Measurements from ENCODE around the gene OPTC.
A peak's percentile ranks its signal among the peaks of the same experiment; 100 is the strongest.
"Not testable (repeated sequence)": the region's sequence is repeated elsewhere in the genome, so short reads cannot be mapped to it uniquely, and the experiment has no call there.

The OPTC gene

DNA sequence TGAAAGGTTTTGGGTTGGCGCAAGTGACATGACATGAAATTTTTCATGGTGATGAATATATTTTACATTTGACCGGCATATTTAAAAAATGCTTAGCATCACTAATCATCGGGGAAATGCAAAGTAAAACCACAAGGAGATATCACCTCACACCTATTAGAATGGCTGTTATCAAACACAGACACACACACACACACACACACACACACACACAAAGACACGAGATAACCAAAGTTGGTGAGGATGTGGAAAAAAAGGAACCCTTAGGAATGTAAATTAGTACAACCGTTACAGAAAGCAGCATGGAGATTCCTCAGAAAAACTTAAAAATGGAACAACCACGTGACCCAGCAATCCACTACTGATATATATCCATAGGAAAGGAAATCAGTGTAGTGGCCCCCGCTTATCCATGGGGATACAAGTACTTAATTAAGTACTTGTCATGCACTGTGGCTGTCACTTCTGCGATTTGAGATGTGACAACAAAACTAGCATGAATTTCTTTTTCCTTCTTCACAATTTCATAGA is 34.2 kb upstream of the OPTC start:
- CTCF ChIA-PET = no interaction called here
- Mint-ChIP-seq H3K4me1 (no peaks in the 10 kb centered on the region), H3K4me3 (no peak overlapping the region), H3K27ac (no peak overlapping the region), H3K36me3 (no peaks in the 10 kb centered on the region), H3K27me3 (peaks cover 52% of the 10 kb centered on the region), H3K9me3 (no peaks in the 10 kb centered on the region)
- DNase-seq = no peak

DNA sequence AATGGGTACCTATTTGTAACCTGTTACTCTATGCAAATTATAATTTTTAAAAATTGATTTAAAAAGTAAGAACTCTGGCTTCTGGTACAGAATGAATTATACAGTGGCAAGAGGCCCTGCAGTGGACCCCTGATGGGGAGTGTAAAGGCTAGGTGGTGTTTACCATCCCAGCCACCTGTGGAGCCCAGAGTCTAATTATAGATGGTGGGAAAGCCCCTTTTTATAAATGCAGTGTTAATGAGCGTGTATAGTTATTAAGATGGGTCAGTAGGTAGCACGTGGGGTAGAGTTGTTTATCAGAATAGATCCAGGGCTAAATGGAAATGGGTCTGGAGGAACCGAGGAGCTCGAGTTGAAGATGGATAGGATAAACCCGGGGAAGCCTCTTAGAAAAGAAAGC is 32.2 kb upstream of the OPTC start:
- no peak for DNase-seq
- no peaks in the 10 kb centered on the region for H3K9me3 Mint-ChIP-seq
- no peaks in the 10 kb centered on the region for H3K4me1 Mint-ChIP-seq
- no peaks in the 10 kb centered on the region for H3K36me3 Mint-ChIP-seq
- no peak overlapping the region for H3K27ac Mint-ChIP-seq
- no peak overlapping the region for H3K4me3 Mint-ChIP-seq
- H3K27me3 Mint-ChIP-seq = peaks cover 43% of the 10 kb centered on the region
- CTCF ChIA-PET = interaction anchor here (1.6 kb wide), 1 partner anchor 20 kb away, joined by 3 read pairs; no protein-coding TSS in a partner anchor

DNA sequence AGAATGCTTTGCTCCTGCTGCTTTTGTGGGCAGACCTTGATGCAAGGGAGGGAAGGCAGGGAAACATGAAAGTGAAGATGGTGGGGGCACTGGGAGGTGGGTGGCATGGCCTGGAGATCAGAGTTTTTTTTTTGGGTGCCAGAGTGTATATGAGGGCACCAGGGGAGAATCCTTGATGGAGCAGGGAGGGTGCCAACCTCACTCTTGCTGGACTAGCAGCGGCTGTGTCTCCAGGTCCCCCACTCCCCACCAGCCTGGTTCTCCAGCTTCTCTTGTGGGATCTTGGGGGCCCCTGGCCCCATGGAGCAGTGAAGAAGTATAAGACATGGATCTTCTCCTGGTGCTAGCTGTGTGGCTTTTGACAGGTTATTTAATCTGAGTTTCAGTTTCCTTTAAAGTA is 31.8 kb upstream of the OPTC start:
- no peaks in the 10 kb centered on the region for H3K36me3 Mint-ChIP-seq
- peaks cover 39% of the 10 kb centered on the region for H3K27me3 Mint-ChIP-seq
- CTCF ChIA-PET = interaction anchor here (1.6 kb wide), 1 partner anchor 21 kb away, joined by 3 read pairs; no protein-coding TSS in a partner anchor
- no peak for DNase-seq
- H3K9me3 Mint-ChIP-seq = no peaks in the 10 kb centered on the region
- H3K27ac Mint-ChIP-seq = no peak overlapping the region
- H3K4me1 Mint-ChIP-seq = no peaks in the 10 kb centered on the region
- H3K4me3 Mint-ChIP-seq = no peak overlapping the region

DNA sequence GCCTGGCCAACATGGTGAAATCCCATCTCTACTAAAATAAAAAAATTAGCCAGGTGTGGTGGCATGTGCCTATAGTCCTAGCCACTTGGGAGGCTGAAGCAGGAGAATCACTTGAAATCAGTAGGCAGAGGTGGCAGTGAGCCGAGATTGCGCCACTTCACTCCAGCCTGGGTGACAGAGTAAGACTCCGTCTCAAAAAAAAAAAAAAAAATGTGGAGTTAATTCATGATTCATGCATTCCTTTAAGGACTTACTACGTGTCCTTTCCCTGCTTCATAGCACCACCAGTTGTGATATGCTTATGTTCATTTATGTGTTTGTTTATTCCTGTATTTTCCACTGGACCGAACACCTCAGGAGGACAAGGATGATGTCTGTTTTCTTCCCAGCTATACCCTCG is 31.1 kb upstream of the OPTC start:
- Mint-ChIP-seq H3K27me3 (peaks cover 42% of the 10 kb centered on the region), H3K27ac (no peak overlapping the region), H3K36me3 (no peaks in the 10 kb centered on the region), H3K4me3 (no peak overlapping the region), H3K4me1 (no peaks in the 10 kb centered on the region), H3K9me3 (no peaks in the 10 kb centered on the region)
- DNase-seq = no peak
- CTCF ChIA-PET = no interaction called here

DNA sequence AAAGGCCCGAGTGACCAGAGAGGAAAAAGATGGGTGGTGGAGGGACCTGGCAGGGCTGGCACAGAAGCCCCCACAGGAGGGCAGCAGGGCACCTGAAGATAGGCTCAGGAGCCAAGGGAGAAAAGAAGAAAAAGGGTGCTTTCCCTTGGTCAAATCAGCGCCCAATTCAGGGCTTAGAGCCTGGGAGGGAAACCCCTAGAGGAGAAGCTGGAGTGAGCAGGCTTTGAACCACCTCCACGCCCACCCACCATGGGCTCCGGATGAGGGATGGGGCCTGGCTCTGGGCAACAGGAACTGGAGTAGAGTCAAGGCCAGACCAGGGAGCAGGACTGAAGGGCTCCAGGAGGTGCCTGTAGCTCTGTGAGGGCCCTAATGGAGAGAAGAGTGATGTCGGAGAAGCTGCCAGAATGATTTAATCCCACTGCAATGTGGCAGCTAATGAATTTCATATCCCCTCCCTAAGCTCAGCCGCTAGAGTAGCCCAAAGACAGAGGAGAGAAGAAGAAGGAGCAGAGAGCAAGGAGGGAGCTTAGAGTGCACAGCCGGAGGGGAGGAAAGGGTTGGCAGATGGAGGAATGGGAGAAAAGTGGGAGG is 30.4 kb upstream of the OPTC start:
- H3K4me3 Mint-ChIP-seq = no peak overlapping the region
- CTCF ChIA-PET = interaction anchor here (1.7 to 1.8 kb wide), 2 partner anchors 24 to 197 kb away, joined by 4 to 6 read pairs; no protein-coding TSS in a partner anchor
- no peak overlapping the region for H3K27ac Mint-ChIP-seq
- no peaks in the 10 kb centered on the region for H3K9me3 Mint-ChIP-seq
- H3K4me1 Mint-ChIP-seq = no peaks in the 10 kb centered on the region
- H3K27me3 Mint-ChIP-seq = peaks cover 42% of the 10 kb centered on the region
- no peak for DNase-seq
- no peaks in the 10 kb centered on the region for H3K36me3 Mint-ChIP-seq

DNA sequence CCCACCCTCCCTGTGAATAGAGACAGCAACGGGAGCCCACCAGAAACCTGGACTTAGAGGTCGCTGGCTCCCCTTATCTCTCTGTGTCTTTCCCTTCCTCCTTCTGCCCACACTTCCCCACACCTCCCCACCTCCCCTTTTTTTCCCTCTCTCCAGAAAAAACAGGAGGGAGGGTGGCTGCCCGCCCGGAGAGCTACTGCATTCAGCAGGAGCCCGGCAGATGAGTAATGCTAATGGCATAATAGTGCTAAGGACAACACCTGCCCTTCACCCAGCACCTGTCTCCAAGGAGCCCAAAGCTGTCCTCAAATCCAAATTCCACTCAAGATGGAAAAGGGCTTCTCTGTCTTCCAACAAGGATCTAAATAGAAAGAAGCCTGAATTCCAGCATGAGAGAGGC is 29.7 kb upstream of the OPTC start:
- no peaks in the 10 kb centered on the region for H3K9me3 Mint-ChIP-seq
- no peak overlapping the region for H3K4me3 Mint-ChIP-seq
- no peak overlapping the region for H3K27ac Mint-ChIP-seq
- H3K4me1 Mint-ChIP-seq = no peaks in the 10 kb centered on the region
- no peaks in the 10 kb centered on the region for H3K36me3 Mint-ChIP-seq
- H3K27me3 Mint-ChIP-seq = peaks cover 35% of the 10 kb centered on the region
- no peak for DNase-seq
- CTCF ChIA-PET = interaction anchor here (1.7 to 1.8 kb wide), 2 partner anchors 24 to 197 kb away, joined by 4 to 6 read pairs; no protein-coding TSS in a partner anchor

DNA sequence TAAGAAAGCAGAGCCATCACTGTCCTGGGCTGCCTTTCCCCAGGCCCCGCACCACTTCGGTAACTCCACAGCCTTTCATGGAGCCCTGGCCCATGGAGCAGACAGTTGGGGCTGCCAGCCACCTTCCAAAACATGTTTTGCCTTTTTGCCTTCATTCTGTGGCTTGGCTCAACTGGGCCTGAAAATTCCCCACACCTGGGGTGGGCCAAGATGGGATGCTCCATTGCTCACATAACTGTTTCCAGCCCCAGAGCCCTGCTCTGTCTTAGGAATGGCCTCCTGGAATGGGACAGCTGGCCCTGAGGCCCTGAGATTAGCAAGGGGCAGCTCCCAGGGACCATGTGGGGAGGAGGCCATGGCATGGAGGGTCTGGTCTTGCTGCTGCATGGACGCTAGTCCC is 29.2 kb upstream of the OPTC start:
- Mint-ChIP-seq H3K9me3 (no peaks in the 10 kb centered on the region), H3K27me3 (peaks cover 37% of the 10 kb centered on the region), H3K4me3 (no peak overlapping the region), H3K27ac (no peak overlapping the region), H3K4me1 (no peaks in the 10 kb centered on the region), H3K36me3 (no peaks in the 10 kb centered on the region)
- CTCF ChIA-PET = interaction anchor here (1.7 to 1.8 kb wide), 2 partner anchors 23 to 198 kb away, joined by 4 to 6 read pairs; no protein-coding TSS in a partner anchor
- no peak for DNase-seq

DNA sequence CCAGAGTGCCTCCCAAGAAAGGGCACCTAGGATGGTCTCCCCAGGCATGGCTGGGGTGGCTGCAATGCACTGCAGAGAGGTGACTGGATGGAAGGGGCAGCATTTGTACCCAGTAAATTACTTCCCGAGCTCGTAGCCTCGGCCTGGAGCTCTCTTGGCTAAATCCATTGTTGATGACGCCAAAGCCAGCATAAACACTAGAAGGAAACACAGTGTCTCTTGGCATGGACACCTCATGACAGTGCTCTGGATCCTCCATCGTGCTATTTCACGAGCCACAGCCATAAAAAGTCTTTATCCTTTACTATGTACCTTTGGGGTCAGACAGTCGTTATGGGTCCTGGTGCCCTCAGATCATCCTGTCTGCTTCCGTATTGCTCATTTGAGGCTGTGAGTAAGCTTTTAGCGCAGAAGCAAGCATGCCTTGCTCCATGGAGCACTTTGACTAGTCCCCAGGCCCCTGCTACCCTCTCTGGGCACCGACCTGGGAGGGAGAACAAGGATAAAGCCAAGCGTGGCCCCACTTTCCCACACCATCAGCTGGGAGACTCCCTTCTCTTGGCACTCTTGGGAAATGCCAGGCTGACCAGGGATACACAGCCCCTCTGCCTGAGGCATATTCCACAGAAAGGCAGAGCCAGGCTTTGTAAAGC is 28.7 kb upstream of the OPTC start:
- Mint-ChIP-seq H3K27me3 (peaks cover 40% of the 10 kb centered on the region), H3K4me1 (no peaks in the 10 kb centered on the region), H3K4me3 (no peak overlapping the region), H3K27ac (no peak overlapping the region), H3K9me3 (no peaks in the 10 kb centered on the region), H3K36me3 (no peaks in the 10 kb centered on the region)
- DNase-seq = no peak
- CTCF ChIA-PET = interaction anchor here (1.8 kb wide), 1 partner anchor 198 kb away, joined by 6 read pairs; no protein-coding TSS in a partner anchor

DNA sequence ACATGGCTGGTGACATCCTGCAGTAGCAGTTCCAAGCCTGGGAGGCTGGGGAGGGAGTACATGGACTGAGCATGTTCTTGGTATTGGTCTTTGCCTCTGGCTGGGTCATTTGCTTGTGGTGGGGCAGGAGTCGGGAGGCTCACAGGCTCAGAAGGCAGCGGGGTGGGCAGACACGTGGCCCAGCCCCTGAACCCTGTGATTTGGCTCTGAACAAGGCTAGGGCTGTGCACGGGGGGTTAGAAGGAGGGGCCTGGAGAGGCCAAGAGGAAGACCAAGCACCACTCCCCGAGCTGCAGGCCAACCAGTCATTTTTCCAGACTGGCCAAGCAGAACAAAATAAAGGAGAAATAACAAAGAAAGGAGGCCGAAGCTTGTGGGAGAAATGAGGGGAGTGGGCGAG is 28.0 kb upstream of the OPTC start:
- Mint-ChIP-seq H3K27me3 (peaks cover 42% of the 10 kb centered on the region), H3K4me3 (no peak overlapping the region), H3K4me1 (no peaks in the 10 kb centered on the region), H3K27ac (no peak overlapping the region), H3K9me3 (no peaks in the 10 kb centered on the region), H3K36me3 (no peaks in the 10 kb centered on the region)
- no peak for DNase-seq
- CTCF ChIA-PET = interaction anchor here (0.6 to 1.3 kb wide), 3 partner anchors 11 to 426 kb away, joined by 3 to 4 read pairs (median 3); no protein-coding TSS in a partner anchor

DNA sequence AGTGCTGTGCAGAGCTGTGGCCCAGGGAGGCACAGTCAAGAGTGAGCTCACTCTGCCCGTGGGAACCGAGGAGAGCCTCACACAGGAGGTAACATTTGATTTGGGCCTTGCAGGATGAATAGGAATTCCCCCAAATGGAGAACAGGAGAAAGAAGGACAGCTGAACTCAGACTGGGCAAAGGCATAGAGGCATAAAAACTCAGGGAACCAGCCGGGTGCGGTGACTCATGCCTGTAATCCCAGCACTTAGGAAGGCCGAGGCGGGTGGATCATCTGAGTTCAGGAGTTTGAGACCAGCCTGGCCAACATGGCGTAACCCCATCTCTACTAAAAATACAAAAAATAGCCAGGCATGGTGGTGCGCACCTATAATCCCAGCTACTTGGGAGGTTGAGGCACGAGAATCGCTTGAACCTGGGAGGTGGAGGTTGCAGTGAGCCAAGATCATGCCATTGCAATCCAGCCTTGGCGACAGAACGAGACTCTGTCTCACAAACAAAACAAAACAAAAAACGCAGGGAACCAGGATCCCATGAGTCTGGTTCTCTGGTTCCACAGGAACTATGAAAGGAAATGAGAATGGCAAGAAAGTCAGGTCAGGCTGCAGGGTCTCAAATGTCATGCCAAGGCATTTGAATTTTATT is 26.9 kb upstream of the OPTC start:
- H3K4me3 Mint-ChIP-seq, H3K9me3 Mint-ChIP-seq, H3K4me1 Mint-ChIP-seq, H3K36me3 Mint-ChIP-seq, DNase-seq, H3K27ac Mint-ChIP-seq: not testable (repeated sequence)
- CTCF ChIA-PET = interaction anchor here (1.3 kb wide), 1 partner anchor 10 kb away, joined by 4 read pairs; no protein-coding TSS in a partner anchor
- H3K27me3 Mint-ChIP-seq = peaks cover 41% of the 10 kb centered on the region

DNA sequence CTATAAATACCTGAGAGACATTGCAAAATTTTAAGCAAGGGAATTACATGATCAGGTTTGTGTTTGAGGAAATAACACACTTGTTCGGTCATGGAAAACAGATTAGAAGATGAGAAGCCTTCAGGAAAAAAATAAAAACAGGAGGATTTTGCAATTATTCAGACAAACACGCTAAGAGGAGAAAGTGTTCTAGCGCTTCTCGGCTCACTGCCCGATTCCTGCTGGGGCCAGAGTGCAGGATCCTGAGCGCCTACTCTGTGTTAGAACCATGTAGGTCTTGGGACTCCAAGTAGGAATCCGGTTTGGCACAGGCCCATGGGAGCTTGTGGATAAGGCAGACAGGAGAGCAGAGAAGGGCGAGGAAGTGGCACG is 26.4 kb upstream of the OPTC start:
- Mint-ChIP-seq H3K27me3 (peaks cover 43% of the 10 kb centered on the region), H3K9me3 (no peaks in the 10 kb centered on the region), H3K4me1 (no peaks in the 10 kb centered on the region), H3K36me3 (no peaks in the 10 kb centered on the region), H3K4me3 (no peak overlapping the region), H3K27ac (peak overlapping the region; percentile 50)
- CTCF ChIA-PET = no interaction called here
- no peak for DNase-seq

DNA sequence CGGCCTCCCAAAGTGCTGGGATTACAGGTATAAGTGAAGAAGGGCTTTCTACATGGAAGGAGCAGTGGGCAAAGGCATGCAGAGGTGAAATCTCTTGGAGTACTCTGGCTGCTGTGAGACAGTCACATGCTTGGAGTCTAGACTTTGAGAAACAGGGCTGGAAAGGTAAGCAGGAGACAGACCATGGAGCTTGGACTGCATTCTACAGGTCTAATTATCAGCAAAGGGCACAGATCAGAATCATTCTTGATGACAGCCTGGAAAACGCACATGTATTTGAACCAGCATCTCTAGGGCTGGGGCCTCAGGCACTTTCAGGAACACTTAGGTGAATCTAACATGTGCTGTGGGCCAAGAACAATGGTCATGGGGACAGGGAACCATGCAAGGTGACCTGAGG is 25.6 kb upstream of the OPTC start:
- no peak overlapping the region for H3K4me3 Mint-ChIP-seq
- no peaks in the 10 kb centered on the region for H3K4me1 Mint-ChIP-seq
- CTCF ChIA-PET = interaction anchor here (1.4 to 1.5 kb wide), 2 partner anchors 128 to 201 kb away, joined by 3 to 4 read pairs; no protein-coding TSS in a partner anchor
- H3K27me3 Mint-ChIP-seq = peaks cover 40% of the 10 kb centered on the region
- H3K27ac Mint-ChIP-seq = no peak overlapping the region
- no peaks in the 10 kb centered on the region for H3K9me3 Mint-ChIP-seq
- no peak for DNase-seq
- no peaks in the 10 kb centered on the region for H3K36me3 Mint-ChIP-seq

DNA sequence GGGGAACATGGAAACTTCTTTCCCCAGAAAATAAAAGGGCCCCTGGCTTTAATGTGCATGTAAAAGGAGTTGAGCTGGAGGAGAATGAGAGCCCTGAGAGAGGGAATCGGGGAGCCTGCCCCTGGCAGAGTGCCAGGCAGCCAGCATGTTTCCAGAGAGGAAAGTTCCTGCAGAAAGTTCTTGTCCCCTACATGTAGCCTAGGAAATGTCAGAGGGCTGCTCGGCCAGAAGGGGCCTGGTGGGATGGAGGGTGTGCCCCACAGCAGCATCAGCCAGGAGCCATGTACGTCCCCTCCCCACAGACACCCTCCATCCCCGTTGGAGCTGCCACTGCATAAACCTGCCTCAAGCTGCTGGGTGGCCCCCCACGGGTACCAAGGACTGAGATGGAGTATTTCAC is 23.7 kb upstream of the OPTC start:
- H3K27me3 Mint-ChIP-seq = peaks cover 38% of the 10 kb centered on the region
- CTCF ChIA-PET = no interaction called here
- no peaks in the 10 kb centered on the region for H3K36me3 Mint-ChIP-seq
- no peak overlapping the region for H3K27ac Mint-ChIP-seq
- no peak for DNase-seq
- H3K9me3 Mint-ChIP-seq = no peaks in the 10 kb centered on the region
- H3K4me3 Mint-ChIP-seq = no peak overlapping the region
- no peaks in the 10 kb centered on the region for H3K4me1 Mint-ChIP-seq

DNA sequence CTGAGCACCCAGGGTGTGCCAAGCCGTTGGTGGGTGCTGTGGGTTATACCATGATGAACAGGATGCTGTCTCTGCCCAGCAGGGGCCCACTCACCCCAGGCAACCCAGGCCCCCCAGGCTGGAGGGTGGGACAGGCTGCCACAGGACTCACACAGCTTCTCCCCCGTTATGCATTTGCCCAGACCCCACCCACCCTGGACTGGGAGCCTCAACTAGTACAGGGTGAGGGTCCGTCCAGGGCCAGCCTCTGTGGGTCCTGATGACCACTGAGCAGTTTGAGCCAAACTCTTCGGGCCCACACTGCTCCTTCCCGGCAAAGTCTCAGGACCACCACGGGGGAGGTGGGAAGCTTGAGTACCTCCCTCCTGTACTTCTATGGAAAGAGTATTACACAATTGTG is 22.1 kb upstream of the OPTC start:
- DNase-seq = no peak
- Mint-ChIP-seq H3K4me1 (no peaks in the 10 kb centered on the region), H3K27ac (no peak overlapping the region), H3K27me3 (peaks cover 52% of the 10 kb centered on the region), H3K36me3 (no peaks in the 10 kb centered on the region), H3K4me3 (no peak overlapping the region), H3K9me3 (no peaks in the 10 kb centered on the region)
- CTCF ChIA-PET = interaction anchor here (1.3 kb wide), 1 partner anchor 205 kb away, joined by 4 read pairs; no protein-coding TSS in a partner anchor
